CD1c-positive myeloid dendritic cell (primary cell): ENCODE results near the gene ESRRB.
"Not testable (repeated sequence)": the region's sequence is repeated elsewhere in the genome, so short reads cannot be mapped to it uniquely, and the experiment has no call there.

Experiments
- DNase-seq: peaks from one replicate; pipeline ENCODE4 v3.0.0-alpha.2; 2016; ENCODE audit errors: extremely low spot score

The ESRRB gene

GRCh38 chr14:76497550-76498462 is 121.9 kb downstream of the ESRRB start:
- DNase-seq, result no peak

- no peak for DNase-seq
Observed at GRCh38 chr14:76498463-76498935, 122.6 kb downstream of the ESRRB start.

- no peak for DNase-seq
Observed at GRCh38 chr14:76498976-76499375, 123.0 kb downstream of the ESRRB start.

GRCh38 chr14:76499399-76499798 is 123.5 kb downstream of the ESRRB start:
- no peak for DNase-seq

GRCh38 chr14:76500011-76500410 is 124.1 kb downstream of the ESRRB start:
- DNase-seq, result no peak

- no peak for DNase-seq
Observed at GRCh38 chr14:76500480-76500879, 124.5 kb downstream of the ESRRB start.

- no peak for DNase-seq
Observed at GRCh38 chr14:76501156-76501720, 125.3 kb downstream of the ESRRB start.

- DNase-seq, result no peak
Observed at GRCh38 chr14:76502219-76502618, 126.3 kb downstream of the ESRRB start.

GRCh38 chr14:76502638-76503037 is 126.7 kb downstream of the ESRRB start:
- no peak for DNase-seq

- no peak for DNase-seq
Observed at GRCh38 chr14:76509311-76509710, 133.4 kb downstream of the ESRRB start.

- DNase-seq, result no peak
Observed at GRCh38 chr14:76510181-76510580, 134.2 kb downstream of the ESRRB start.

GRCh38 chr14:76514213-76514998 is 138.5 kb downstream of the ESRRB start:
- peak; percentile 48 for DNase-seq

- DNase-seq, result no peak
Observed at GRCh38 chr14:76516884-76517283, 140.9 kb downstream of the ESRRB start.

- no peak for DNase-seq
Observed at GRCh38 chr14:76518366-76518765, 142.4 kb downstream of the ESRRB start.

- no peak for DNase-seq
Observed at GRCh38 chr14:76525106-76525821, 149.3 kb downstream of the ESRRB start.

GRCh38 chr14:76531085-76531484 is 155.1 kb downstream of the ESRRB start:
- DNase-seq, result no peak

- no peak for DNase-seq
Observed at GRCh38 chr14:76531821-76532318, 155.9 kb downstream of the ESRRB start.

- not testable (repeated sequence) for DNase-seq
Observed at GRCh38 chr14:76536636-76537035, 160.7 kb downstream of the ESRRB start.

- DNase-seq, result no peak
Observed at GRCh38 chr14:76537906-76538647, 162.1 kb downstream of the ESRRB start.

GRCh38 chr14:76538648-76539008 is 162.7 kb downstream of the ESRRB start:
- DNase-seq, result no peak

GRCh38 chr14:76539130-76539529 is 163.2 kb downstream of the ESRRB start:
- DNase-seq, result no peak
